ENCODE results near the gene PRSS56. TPM values are rescaled to one million over a fixed set of nuclear protein-coding genes. Genes with fewer than 3 reads are reported as not detected.

Gene PRSS56
- total and polyA plus RNA-seq, 2 of the 13 experiments (the other 11 are each of a cell fraction or from before 2014, with no cell fraction given): not detected

DNA sequence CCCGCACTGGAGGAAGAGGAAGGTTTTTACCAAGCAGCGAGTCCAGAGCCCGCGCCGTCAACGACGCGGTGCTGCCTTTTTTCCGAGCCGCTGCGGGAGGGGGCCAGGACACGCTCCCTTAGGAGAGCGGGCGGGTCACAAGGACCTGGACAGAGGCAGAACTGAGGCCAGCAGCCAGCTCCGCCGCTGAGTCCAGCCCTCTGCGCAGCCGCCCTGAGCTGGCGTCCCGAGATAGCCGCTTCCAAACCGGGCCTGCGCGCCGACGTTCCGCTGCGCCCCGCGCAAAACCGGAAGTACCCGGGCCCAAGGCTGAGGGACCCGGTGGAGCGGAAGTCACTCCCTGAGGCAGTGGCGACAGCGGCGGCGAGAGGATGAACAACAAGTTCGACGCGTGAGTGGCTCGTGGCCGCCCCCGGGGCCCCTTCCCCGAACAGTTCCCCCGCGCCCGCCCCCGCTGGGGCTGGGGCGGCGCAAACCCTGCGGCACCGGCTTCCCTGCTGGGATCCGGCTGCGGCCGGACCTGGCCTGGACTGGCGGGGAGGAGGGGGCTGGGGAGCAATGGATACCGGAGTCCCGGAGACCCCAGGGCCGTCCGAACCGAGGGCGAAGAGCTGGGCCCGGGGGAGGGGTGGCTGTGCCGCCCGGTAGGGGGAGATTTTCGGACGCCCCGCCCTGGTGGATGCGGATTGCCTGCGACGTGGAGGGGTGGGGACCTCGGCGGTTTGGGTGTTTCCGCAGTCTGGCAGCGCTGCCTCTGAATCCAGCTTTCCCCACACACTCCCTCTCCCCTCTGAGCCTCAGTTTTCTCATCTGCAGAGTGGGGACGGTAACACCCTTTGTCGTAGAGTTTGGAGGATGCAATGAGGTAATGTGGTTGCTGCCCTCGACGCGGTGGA is 30.4 kb downstream of the PRSS56 start, which contains the start of the genes EIF4E2 and TIGD1 (continued):
- TF ChIP-seq, protein P1, sequence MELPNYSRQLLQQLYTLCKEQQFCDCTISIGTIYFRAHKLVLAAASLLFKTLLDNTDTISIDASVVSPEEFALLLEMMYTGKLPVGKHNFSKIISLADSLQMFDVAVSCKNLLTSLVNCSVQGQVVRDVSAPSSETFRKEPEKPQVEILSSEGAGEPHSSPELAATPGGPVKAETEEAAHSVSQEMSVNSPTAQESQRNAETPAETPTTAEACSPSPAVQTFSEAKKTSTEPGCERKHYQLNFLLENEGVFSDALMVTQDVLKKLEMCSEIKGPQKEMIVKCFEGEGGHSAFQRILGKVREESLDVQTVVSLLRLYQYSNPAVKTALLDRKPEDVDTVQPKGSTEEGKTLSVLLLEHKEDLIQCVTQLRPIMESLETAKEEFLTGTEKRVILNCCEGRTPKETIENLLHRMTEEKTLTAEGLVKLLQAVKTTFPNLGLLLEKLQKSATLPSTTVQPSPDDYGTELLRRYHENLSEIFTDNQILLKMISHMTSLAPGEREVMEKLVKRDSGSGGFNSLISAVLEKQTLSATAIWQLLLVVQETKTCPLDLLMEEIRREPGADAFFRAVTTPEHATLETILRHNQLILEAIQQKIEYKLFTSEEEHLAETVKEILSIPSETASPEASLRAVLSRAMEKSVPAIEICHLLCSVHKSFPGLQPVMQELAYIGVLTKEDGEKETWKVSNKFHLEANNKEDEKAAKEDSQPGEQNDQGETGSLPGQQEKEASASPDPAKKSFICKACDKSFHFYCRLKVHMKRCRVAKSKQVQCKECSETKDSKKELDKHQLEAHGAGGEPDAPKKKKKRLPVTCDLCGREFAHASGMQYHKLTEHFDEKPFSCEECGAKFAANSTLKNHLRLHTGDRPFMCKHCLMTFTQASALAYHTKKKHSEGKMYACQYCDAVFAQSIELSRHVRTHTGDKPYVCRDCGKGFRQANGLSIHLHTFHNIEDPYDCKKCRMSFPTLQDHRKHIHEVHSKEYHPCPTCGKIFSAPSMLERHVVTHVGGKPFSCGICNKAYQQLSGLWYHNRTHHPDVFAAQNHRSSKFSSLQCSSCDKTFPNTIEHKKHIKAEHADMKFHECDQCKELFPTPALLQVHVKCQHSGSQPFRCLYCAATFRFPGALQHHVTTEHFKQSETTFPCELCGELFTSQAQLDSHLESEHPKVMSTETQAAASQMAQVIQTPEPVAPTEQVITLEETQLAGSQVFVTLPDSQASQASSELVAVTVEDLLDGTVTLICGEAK (IDR thresholded peaks at IDR 0.05): peak; percentile 99
- TF ChIP-seq, protein P1 (CRISPR knock-in tag; IDR thresholded peaks at IDR 0.05): peak; percentile 96
- TF ChIP-seq RXRB (CRISPR knock-in tag; IDR thresholded peaks at IDR 0.05; ENCODE audit: borderline replicate concordance) (peak; percentile 90), MIER3 (CRISPR knock-in tag; IDR thresholded peaks at IDR 0.05; ENCODE audit: borderline replicate concordance) (peak; percentile 90; the same call in 1 of the 2 replicates), BHLHE40 (IDR thresholded peaks at IDR 0.05; ENCODE audit: low read length) (peak; percentile 94), THYN1 (CRISPR knock-in tag; IDR thresholded peaks at IDR 0.05; ENCODE audit: borderline replicate concordance, low read depth) (0 out of 2 replicates have a peak, but pooled peaks have one; percentile 52), ATF2 (CRISPR knock-in tag; IDR thresholded peaks at IDR 0.05) (peak; percentile 96), SMARCE1 (IDR thresholded peaks at IDR 0.05; ENCODE audit: borderline replicate concordance) (no peak), RFX5 (IDR thresholded peaks at IDR 0.05; ENCODE audit: low read depth, low read length) (no peak; the same call in 1 of the 2 replicates)

Measured in HepG2 (cell line).